ENCODE data around the gene UTP25. TPM values are rescaled to one million over a fixed set of nuclear protein-coding genes. Genes with fewer than 3 reads are reported as not detected.

Gene UTP25
- total and polyA plus RNA-seq, 2 of the 4 experiments (the other 2 are of a cell fraction) = 7.1 to 17.4 TPM

- H3K56ac ChIP-seq (ENCODE audit: extremely low read depth, insufficient read depth, low read length) = no peak overlapping the region
- no peaks in the 10 kb centered on the region for H3K9me3 ChIP-seq (ENCODE audit: control insufficient read depth, insufficient read depth, low read length)
- ATAC-seq (ENCODE audit: low read depth) (no peak), DNase-seq (no peak)
- in situ Hi-C loops (cut with MboI; ENCODE audit: low sequenced_read_pairs) (no loop called here), intact Hi-C loops (cut with micrococcal nuclease) (no loop called here), dilution Hi-C loops (cut with HindIII; ENCODE audit: low sequenced_read_pairs, unreplicated experiment) (no loop called here)
- no peak overlapping the region for H4K91ac ChIP-seq (ENCODE audit: insufficient read depth, low read depth, low read length)
- ChIA-PET CTCF (interaction anchor here (1.1 to 1.5 kb wide), 2 partner anchors 13 to 22 kb away, joined by 3 to 4 read pairs; no protein-coding TSS in a partner anchor), POLR2A (ENCODE audit: unreplicated experiment) (no interaction called here)
- no peak overlapping the region for H3K4ac ChIP-seq (ENCODE audit: low read depth, low read length)
- no peak overlapping the region; a peak in 1 of 4 replicates for H4K8ac ChIP-seq (ENCODE audit: low read depth in 2 of 2, low read length in 2 of 2)
- no peak overlapping the region for H3K4me3 ChIP-seq (ENCODE audit: insufficient read depth, low read depth, low read length)
- WGBS, 2 experiments (ENCODE audit: extremely low coverage in 2 of 2, insufficient read length in 1 of 2) = 100% methylated on average over 1 of the region's 3 CpGs; no CpG with 5 or more reads in 1 of the 2 experiments
- no peak overlapping the region for H2BK15ac ChIP-seq (ENCODE audit: low read depth, low read length)
- no peak overlapping the region for H4K5ac ChIP-seq (ENCODE audit: low read depth, low read length)
- H2AFZ ChIP-seq (replicated peaks; ENCODE audit: low read length, poor library complexity) = no peak overlapping the region
- H2BK5ac ChIP-seq (ENCODE audit: low read depth, low read length, poor library complexity, severe bottlenecking) = no peak overlapping the region
- H3K14ac ChIP-seq (replicated peaks; ENCODE audit: low read depth, low read length) = no peak overlapping the region
- H3K36me3 ChIP-seq (ENCODE audit: control insufficient read depth, insufficient read depth, low read length) = no peaks in the 10 kb centered on the region
- H3K79me1 ChIP-seq (ENCODE audit: low read depth in 1 of 2, low read length in 2 of 2) = no peaks in the 10 kb centered on the region
- TF ChIP-seq CHD1 (IDR thresholded peaks at IDR 0.05; ENCODE audit: low read depth, low read length) = no peak
- TF ChIP-seq CEBPB (IDR thresholded peaks at IDR 0.05; ENCODE audit: low read depth, low read length) = no peak
- TF ChIP-seq MAFK (IDR thresholded peaks at IDR 0.05; ENCODE audit: low read depth, low read length) = no peak
- TF ChIP-seq POLR2A (IDR thresholded peaks at IDR 0.05; ENCODE audit: low read depth, low read length) = no peak
- TF ChIP-seq MAZ (IDR thresholded peaks at IDR 0.05; ENCODE audit: borderline replicate concordance, low read depth, low read length) = no peak
- no peak for TF ChIP-seq BHLHE40 (IDR thresholded peaks at IDR 0.05; ENCODE audit: low read depth, low read length)
- TF ChIP-seq, protein P1, sequence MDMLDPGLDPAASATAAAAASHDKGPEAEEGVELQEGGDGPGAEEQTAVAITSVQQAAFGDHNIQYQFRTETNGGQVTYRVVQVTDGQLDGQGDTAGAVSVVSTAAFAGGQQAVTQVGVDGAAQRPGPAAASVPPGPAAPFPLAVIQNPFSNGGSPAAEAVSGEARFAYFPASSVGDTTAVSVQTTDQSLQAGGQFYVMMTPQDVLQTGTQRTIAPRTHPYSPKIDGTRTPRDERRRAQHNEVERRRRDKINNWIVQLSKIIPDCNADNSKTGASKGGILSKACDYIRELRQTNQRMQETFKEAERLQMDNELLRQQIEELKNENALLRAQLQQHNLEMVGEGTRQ (IDR thresholded peaks at IDR 0.05; ENCODE audit: low read depth, low read length) = no peak
- TF ChIP-seq MXI1 (IDR thresholded peaks at IDR 0.05; ENCODE audit: borderline replicate concordance, low read depth, low read length) = no peak
- TF ChIP-seq RFX5 (IDR thresholded peaks at IDR 0.05; ENCODE audit: low read depth, low read length) = no peak
- no peak for TF ChIP-seq RAD21 (IDR thresholded peaks at IDR 0.05; ENCODE audit: low read length)
- TF ChIP-seq, protein P2, sequence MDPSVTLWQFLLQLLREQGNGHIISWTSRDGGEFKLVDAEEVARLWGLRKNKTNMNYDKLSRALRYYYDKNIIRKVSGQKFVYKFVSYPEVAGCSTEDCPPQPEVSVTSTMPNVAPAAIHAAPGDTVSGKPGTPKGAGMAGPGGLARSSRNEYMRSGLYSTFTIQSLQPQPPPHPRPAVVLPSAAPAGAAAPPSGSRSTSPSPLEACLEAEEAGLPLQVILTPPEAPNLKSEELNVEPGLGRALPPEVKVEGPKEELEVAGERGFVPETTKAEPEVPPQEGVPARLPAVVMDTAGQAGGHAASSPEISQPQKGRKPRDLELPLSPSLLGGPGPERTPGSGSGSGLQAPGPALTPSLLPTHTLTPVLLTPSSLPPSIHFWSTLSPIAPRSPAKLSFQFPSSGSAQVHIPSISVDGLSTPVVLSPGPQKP (IDR thresholded peaks at IDR 0.05; ENCODE audit: borderline replicate concordance, low read depth, low read length) = no peak
- no peak for TF ChIP-seq NFE2L2 (IDR thresholded peaks at IDR 0.05; ENCODE audit: low read depth, low read length)
- TF ChIP-seq FOS (IDR thresholded peaks at IDR 0.05; ENCODE audit: low read depth, low read length) = no peak
- TF ChIP-seq SMC3 (IDR thresholded peaks at IDR 0.05; ENCODE audit: low read depth, low read length) = no peak
- no peak overlapping the region for H3K9ac ChIP-seq (ENCODE audit: low read depth, low read length)
- H2BK20ac ChIP-seq (ENCODE audit: low read depth, low read length) = peak overlapping the region; percentile 36; the same call in 1 of the 2 replicates
- H3K18ac ChIP-seq (ENCODE audit: low read depth, low read length) = no peak overlapping the region
- no peak overlapping the region for H3K4me2 ChIP-seq (ENCODE audit: low read depth, low read length)
- H4K20me1 ChIP-seq (ENCODE audit: insufficient read depth, low read length) = no peaks in the 10 kb centered on the region
- H3K4me1 ChIP-seq (ENCODE audit: control insufficient read depth, insufficient read depth, low read length) = peaks cover 7% of the 10 kb centered on the region
- peak overlapping the region; percentile 67; the same call in 1 of the 2 replicates for H2AK5ac ChIP-seq (ENCODE audit: low read depth, low read length)
- H2BK120ac ChIP-seq (ENCODE audit: low read depth, low read length) = peak overlapping the region; percentile 17; the same call in 1 of the 2 replicates
- peaks cover 8% of the 10 kb centered on the region for H3K9me1 ChIP-seq (ENCODE audit: insufficient read depth, low read length)
- H3K27ac ChIP-seq (ENCODE audit: insufficient read depth, low read length) = no peak overlapping the region
- H3K23ac ChIP-seq (ENCODE audit: low read depth, low read length) = no peak overlapping the region
- no TSS peak for BruUV-seq (replicated peaks)
- H2AK9ac ChIP-seq (replicated peaks; ENCODE audit: low read depth, low read length, poor library complexity) = no peak overlapping the region
- H3K27me3 ChIP-seq (ENCODE audit: control insufficient read depth, insufficient read depth, low read length) = no peaks in the 10 kb centered on the region
Observed at GRCh38 chr1:209882286-209882685, 54.5 kb downstream of the UTP25 start.
